ENCODE data around the gene CDC14B.

DNA sequence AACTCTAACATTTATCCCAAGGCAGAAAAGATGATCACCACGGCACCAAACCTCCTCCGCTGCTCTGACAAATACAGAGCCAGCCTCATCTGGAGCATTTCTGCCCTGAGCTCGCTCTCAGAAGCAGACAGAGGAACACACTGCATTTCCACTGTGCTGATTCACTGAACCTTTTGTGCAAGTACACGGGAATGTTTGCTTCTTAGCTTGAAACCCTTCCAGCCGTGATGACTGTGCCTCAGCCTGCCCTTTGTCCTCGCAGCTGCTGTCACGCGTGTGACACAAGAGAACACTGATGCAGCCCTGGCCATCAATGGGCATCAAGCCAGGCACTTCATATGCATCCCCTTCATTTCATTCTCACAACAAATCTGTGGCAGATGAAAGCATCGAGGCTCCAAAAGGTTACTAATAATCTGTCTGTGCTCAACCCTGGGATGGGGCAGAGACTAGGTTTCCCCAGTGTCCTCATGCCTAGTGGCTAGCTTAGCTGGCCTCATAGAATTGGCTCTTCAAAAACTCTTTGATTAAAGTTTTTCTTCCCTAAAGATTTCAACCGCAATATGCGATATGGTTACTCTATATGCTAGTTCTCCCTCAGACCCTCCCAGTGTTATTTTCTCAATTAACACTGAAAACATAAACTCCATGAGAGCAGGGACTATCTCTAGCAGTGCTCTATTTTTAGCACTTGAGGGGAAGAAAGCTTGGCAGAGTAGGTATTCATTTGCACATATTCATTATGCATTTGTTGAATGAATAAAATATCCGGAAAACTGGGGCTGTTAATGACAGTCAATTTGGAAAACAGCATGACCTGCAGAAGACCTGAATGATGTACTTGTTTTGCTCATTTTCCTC, 7.3 kb downstream of the CDC14B start:
- TF ChIP-seq FOXK2 (IDR thresholded peaks at IDR 0.05) (no peak), FOXM1 (IDR thresholded peaks at IDR 0.05; ENCODE audit: borderline replicate concordance) (no peak), NFRKB (IDR thresholded peaks at IDR 0.05) (no peak), ARNT (IDR thresholded peaks at IDR 0.05) (no peak), ZNF384 (IDR thresholded peaks at IDR 0.05) (no peak), BHLHE40 (IDR thresholded peaks at IDR 0.05; ENCODE audit: borderline replicate concordance) (no peak)

Measured in HEK293T (cell line).